Measurements from ENCODE around the gene ARHGAP15.

ARHGAP15 gene

GRCh38 chr2:143603035-143603655 is 473.9 kb downstream of the ARHGAP15 start:
- DNase-seq: no peak

DNA sequence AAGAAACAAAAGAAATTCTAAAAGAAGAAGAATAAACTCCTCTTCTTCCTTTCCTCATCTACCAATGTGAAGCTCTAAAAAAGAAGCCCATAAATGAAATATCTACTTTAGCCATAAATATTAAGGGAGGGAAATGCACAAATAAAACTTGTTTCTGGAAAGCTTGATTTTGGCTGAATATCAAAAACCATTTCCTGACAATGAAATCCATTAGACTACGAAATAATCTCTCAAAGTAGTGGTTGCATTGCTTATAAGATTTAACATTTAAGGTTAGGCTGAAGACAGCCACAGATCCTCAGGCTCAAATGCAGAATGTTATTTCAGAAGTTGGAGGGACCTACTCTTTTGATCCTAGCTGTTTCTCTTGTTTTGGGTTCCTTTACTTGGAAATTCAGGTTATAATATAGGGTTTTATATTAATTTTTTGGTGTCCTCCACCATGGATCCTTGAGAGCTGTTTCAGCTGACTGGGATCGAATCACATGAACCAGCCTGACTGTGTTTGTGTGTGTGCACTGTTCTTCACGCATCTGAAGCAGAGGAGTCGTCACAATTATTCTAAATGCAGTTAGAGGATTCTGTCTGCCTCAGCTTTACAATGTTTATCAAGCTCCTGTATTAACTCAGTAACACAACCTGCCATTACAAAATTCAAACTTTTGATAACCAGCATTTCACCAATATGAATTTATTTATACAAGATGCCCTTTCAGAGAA is 474.8 kb downstream of the ARHGAP15 start:
- no peak for DNase-seq

DNA sequence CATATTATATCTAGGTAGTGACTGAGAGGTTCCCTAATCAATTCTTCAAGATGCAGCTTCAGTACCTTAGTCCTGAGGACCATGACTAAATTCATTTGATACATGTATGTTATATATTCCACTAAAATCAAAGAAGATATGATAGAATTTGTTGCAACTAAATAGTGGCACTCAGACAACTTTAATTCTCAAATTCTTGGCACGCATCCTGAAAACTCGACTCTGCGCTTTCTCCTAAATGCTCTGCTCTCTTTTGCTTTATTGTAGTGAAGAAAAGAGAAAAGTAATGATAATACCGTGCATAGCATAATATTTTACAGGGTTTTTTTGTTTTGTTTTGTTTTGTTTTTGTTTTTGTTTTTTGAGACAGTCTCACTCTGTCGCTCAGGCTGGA is 475.3 kb downstream of the ARHGAP15 start:
- DNase-seq: no peak

- no peak for DNase-seq
Observed at GRCh38 chr2:143607231-143608062, 478.2 kb downstream of the ARHGAP15 start.

DNA sequence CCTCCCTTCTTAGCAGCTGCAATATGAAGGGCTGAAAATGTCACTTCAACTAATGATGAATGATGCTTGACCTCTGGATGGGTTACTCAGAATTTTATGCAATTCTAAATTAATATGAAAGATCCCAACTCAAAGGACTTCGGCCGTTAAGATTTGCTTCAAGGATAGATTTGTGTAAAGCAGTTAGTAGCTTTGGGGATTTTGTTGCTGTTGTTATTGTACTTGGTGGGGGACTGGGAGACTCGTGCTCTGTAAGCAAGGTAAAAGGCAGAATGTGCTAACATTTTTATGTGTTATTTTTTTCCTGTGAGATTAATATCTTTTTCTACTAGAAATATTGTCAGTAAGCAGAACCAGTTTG is 478.8 kb downstream of the ARHGAP15 start:
- no peak for DNase-seq

DNA sequence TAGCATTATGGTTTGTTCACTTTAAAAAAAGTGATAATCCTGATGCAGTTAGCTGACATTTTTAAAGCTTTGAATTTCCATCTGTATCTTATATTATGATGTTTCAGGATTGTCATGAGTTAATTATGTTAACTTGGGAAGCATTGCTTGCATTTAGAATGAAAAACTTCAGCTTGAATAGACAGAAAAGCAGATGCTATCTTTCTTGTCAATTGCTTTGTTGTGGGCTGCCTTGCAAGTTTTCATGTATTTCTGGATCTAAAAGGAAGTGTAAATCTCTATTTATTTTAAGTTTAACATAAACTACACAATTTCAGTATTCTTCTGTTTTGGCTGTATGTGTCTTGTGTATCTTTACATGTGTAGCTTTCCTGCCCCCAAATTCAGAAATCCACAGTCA is 479.5 kb downstream of the ARHGAP15 start:
- no peak for DNase-seq

- no peak for DNase-seq
Observed at GRCh38 chr2:143611336-143611735, 482.1 kb downstream of the ARHGAP15 start.

GRCh38 chr2:143615562-143615961 is 486.3 kb downstream of the ARHGAP15 start:
- DNase-seq: no peak

DNA sequence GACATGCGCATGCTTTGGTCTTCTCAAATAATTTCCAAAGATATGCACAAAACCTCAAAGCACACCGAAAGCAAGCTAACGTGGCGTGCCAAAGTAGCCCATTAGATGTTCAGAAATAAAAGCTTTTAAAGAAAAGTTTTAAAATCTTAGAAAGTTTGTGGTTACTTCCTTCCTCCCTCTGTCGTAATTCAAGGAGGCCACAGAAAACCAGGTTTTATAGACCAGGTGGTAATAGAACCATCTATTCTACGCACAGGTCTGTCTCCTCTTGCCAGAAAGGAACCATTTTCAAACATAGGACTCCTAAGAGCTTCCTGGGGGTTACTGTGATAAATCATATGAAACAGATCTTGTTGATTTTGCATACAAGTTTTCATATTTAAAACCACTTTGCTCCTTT is 487.2 kb downstream of the ARHGAP15 start:
- no peak for DNase-seq

GRCh38 chr2:143617803-143618415 is 488.7 kb downstream of the ARHGAP15 start:
- no peak for DNase-seq

DNA sequence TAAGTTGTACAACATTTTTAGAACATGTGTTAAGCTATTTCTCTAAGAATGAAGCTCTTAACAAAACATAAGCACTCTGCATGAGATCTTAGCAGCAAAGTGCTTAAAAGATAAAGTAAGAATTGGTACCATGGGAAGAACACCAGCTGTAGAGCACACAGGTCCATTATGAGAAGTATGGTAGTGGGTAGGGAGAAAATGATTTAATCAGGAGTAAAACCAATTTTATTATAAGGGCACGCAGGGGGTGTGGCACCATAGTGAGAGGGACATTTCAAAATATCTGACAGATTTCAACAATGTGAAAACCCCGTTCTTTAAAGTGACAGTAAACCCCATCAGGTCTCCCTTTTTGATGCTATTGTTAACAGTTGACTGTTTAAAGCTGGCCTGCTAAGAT is 492.9 kb downstream of the ARHGAP15 start:
- no peak for DNase-seq

GRCh38 chr2:143623231-143623908 is 494.2 kb downstream of the ARHGAP15 start:
- no peak for DNase-seq

DNA sequence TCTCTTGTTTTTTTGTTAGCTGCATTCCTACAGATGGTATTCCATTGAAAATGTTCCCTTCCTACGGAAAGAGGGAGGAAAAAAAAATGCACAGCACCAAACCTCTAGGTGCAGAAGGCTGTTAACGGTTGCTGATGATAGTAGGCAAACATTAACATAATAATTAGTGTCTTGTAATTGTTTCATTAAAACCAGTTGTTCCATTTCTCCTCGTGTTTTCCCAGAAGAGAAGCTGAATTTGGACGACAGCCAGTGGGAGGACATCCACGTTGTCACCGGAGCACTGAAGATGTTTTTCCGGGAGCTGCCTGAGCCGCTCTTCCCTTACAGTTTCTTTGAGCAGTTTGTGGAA is 494.7 kb downstream of the ARHGAP15 start:
- DNase-seq: no peak

DNA sequence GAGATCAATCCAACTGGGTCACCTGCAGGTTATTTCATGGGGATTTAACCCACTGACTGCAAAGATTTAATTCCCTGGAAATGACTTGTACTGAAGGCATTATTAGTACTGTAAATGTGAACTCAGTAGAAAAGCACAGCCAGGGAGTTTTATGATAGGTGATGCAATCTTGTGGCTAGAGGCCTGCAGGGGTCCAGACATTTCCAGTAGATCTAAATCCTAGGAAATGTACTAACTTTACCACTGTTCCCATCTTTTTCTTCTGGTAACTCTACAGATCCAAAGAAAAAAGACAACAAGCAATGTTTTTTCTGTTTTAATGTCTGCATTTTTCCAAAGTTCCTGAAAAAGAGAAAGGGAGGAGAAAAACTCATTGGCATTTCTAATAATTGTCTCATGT is 500.1 kb downstream of the ARHGAP15 start:
- DNase-seq: no peak

- no peak for DNase-seq
Observed at GRCh38 chr2:143632751-143633374, 503.6 kb downstream of the ARHGAP15 start.

DNA sequence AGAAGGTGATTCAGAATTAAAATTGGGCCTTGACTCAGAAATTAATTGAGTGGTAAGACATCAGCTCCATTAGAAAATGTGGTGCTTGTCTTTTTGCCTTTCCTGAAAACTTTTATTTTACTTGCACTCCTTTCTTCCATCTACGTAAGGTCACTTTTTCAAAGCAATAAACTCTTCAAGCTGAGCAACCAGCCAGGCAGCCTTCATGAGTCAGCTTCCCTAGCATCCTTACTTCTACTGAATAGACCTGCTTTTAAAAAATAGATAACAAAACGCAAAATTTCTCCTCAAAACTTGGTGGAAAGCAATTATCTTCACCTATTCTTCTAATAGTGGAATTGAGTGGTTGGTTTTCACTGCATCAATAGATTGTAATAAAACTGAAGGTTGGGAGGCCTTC is 504.2 kb downstream of the ARHGAP15 start:
- no peak for DNase-seq

GRCh38 chr2:143635302-143635701 is 506.1 kb downstream of the ARHGAP15 start:
- no peak for DNase-seq

DNA sequence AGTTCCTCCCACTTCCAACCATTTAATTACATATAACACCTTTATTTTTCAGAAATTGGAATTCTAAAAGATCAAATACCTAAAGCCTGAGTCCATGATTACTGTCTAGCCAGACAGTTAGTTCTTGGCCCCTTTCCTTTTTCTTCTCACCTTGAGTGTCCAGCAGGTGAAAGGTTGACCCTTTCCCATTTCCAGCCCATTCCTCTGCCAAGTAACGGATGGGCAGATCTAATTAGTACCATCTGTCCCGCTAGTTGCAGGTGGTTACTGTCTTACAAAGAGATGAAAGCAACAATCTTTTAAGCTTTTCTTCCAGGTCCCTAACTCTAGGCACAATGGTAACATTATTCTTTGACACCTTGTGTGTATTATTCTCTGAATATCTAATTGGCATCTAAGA is 506.7 kb downstream of the ARHGAP15 start:
- no peak for DNase-seq

DNA sequence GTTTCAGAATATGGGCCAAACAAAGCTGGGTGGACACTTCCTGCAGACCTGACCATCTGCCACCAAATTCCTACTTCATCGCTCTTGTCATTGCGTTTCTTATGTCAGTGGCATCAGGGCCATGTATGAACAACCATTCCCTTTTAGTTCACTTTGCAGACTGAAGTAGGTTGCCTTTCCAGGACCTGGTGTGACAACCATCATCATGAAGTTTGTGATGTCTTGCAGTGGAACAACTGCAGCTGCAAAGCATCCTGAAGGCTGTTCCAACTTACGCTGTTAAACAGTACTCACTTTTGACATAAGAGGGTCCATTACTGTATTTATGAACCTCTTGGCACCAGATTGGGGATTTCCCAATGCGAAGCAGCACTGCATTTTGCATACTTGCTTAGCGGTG is 511.6 kb downstream of the ARHGAP15 start:
- DNase-seq: no peak

DNA sequence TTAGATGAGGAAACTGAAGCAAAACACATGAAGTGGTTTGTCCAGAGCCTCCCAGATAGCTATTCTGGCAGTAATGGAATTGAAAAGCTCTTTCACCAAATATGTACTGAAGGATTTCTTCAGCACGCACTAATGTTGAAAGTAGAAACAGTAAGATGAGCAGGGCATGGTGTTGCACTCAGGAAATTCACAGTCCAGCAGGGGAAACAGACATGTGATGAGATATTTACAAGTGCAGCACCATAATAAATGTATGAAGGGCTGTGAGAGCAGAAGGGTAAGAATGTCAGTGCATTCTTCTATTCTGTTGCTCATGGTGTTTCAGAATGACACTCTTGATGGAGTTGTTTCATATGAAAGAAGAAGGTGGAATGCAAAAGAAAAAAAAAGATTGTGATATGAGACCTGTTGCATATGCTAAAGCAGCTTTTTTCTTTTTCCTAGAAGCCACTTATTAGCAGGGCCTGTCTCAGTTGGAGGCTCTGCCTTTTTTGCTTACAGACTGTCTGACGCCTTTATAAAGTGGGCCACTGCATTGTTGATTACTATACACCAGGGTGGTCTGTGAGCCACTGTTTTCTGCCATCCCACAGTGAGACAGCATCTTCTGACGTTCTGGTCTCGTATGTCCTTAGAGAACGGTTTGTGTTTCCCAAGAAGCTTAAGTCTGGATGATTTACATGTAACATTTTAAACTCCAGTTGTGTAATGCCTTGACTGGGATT is 516.9 kb downstream of the ARHGAP15 start:
- DNase-seq: no peak

GRCh38 chr2:143649226-143649740 is 520.1 kb downstream of the ARHGAP15 start:
- DNase-seq: no peak

GRCh38 chr2:143652692-143653091 is 523.5 kb downstream of the ARHGAP15 start:
- no peak for DNase-seq
